Right lung (tissue), 5 donors: Measurements from ENCODE around the gene SKIC2. TPM values are rescaled to one million over a fixed set of nuclear protein-coding genes. Genes with fewer than 3 reads are reported as not detected.
"Not testable (repeated sequence)": the region's sequence is repeated elsewhere in the genome, so short reads cannot be mapped to it uniquely, and the experiment has no call there.

Experiments
- DNase-seq, 2 donors: peaks; one replicate each; pipeline ENCODE4 v3.0.0-alpha.2; 2013
- polyA plus RNA-seq, 5 donors: library from polyadenylated mRNA; unstranded; fragments of 120-200 nt; gene quantifications; one replicate each; pipeline versions ENCODE4 v1.2.1 to v1.2.3, GENCODE V29; 2013; ENCODE audit warnings: inconsistent platforms in 1 of 5, low replicate concordance in 1 of 5; ENCODE audit not compliant: insufficient read length in 5 of 5, insufficient read depth in 1 of 5

Gene SKIC2
- polyA plus RNA-seq, 5 donors = 32.1 to 43.2 (median 41.7) TPM

- not testable (repeated sequence) for DNase-seq
Measured at GRCh38 chr6:32003301-32003700, 44.3 kb downstream of the SKIC2 start.

GRCh38 chr6:32004393-32004792 lies 45.4 kb downstream of the SKIC2 start:
- not testable (repeated sequence) for DNase-seq

- not testable (repeated sequence) for DNase-seq
Measured at GRCh38 chr6:32004864-32005537, 46.0 kb downstream of the SKIC2 start.

- DNase-seq = not testable (repeated sequence)
Measured at GRCh38 chr6:32005538-32005880, 46.5 kb downstream of the SKIC2 start.

GRCh38 chr6:32005991-32006529 lies 47.1 kb downstream of the SKIC2 start:
- not testable (repeated sequence) for DNase-seq

GRCh38 chr6:32007086-32007485 lies 48.1 kb downstream of the SKIC2 start:
- DNase-seq = not testable (repeated sequence)

- DNase-seq = not testable (repeated sequence)
Measured at GRCh38 chr6:32008037-32008436, 49.1 kb downstream of the SKIC2 start.

GRCh38 chr6:32008616-32009015 lies 49.6 kb downstream of the SKIC2 start:
- DNase-seq = not testable (repeated sequence)

GRCh38 chr6:32009537-32009936 lies 50.6 kb downstream of the SKIC2 start:
- not testable (repeated sequence) for DNase-seq

- DNase-seq = not testable (repeated sequence)
Measured at GRCh38 chr6:32010856-32011530, 52.0 kb downstream of the SKIC2 start.

- not testable (repeated sequence) for DNase-seq
Measured at GRCh38 chr6:32012941-32013617, 54.1 kb downstream of the SKIC2 start.

- DNase-seq = not testable (repeated sequence)
Measured at GRCh38 chr6:32013738-32014137, 54.8 kb downstream of the SKIC2 start.

- not testable (repeated sequence) for DNase-seq
Measured at GRCh38 chr6:32014547-32014946, 55.6 kb downstream of the SKIC2 start, which contains the start of gene C4B. Gene C4B (plus strand): TSS chr6:32014795. CDS start chr6:32014846, 51 bp downstream.

Other genes with a start within 250 kb of the SKIC2 start
- gene LY6G6D, start 243.8 kb upstream of the SKIC2 start, polyA plus RNA-seq = under 1 TPM in 3 of 5 donors, not detected in 2; 0.48 to 0.88 (median 0.80) TPM
- gene LY6G6C, start 237.4 kb upstream of the SKIC2 start, polyA plus RNA-seq = under 1 TPM; 0.39 to 0.93 (median 0.65) TPM
- gene MPIG6B, start 235.8 kb upstream of the SKIC2 start, polyA plus RNA-seq = 1 to 10 TPM; 2.4 to 3.8 (median 3.0) TPM
- 100 to 1,000 TPM; 137 to 213 (median 159) TPM for gene DDAH2, start 229.9 kb upstream of the SKIC2 start, polyA plus RNA-seq
- gene CLIC1, start 222.6 kb upstream of the SKIC2 start, polyA plus RNA-seq = 100 to 1,000 TPM; 265 to 287 (median 272) TPM
- 10 to 100 TPM; 27.3 to 45.6 (median 29.6) TPM for gene MSH5, start 219.2 kb upstream of the SKIC2 start, polyA plus RNA-seq
- gene SAPCD1, start 196.5 kb upstream of the SKIC2 start, polyA plus RNA-seq = 10 to 100 TPM in 1 of 5 donors, 1 to 10 TPM in 4; 6.6 to 12.2 (median 8.2) TPM
- 1 to 10 TPM; 1.6 to 3.7 (median 2.0) TPM for gene VWA7, start 181.8 kb upstream of the SKIC2 start, polyA plus RNA-seq
- 10 to 100 TPM; 32.5 to 52.1 (median 38.9) TPM for gene VARS1, start 163.4 kb upstream of the SKIC2 start, polyA plus RNA-seq
- 10 to 100 TPM; 78.9 to 89.9 (median 81.8) TPM for gene LSM2, start 152.2 kb upstream of the SKIC2 start, polyA plus RNA-seq
- gene HSPA1L, start 143.9 kb upstream of the SKIC2 start, polyA plus RNA-seq = 1 to 10 TPM; 2.9 to 4.6 (median 3.5) TPM
- gene HSPA1A, start 143.6 kb upstream of the SKIC2 start, polyA plus RNA-seq = 100 to 1,000 TPM in 2 of 5 donors, 10 to 100 TPM in 3; 56.8 to 137 (median 68.3) TPM
- gene HSPA1B, start 131.4 kb upstream of the SKIC2 start, polyA plus RNA-seq = 100 to 1,000 TPM in 2 of 5 donors, 10 to 100 TPM in 3; 63.8 to 137 (median 79.9) TPM
- gene NEU1, start 96.4 kb upstream of the SKIC2 start, polyA plus RNA-seq = 10 to 100 TPM; 22.3 to 31.1 (median 29.1) TPM
- 10 to 100 TPM; 10.2 to 24.4 (median 19.1) TPM for gene SLC44A4, start 80.2 kb upstream of the SKIC2 start, polyA plus RNA-seq
- 10 to 100 TPM; 59.7 to 83.8 (median 74.1) TPM for gene EHMT2, start 61.5 kb upstream of the SKIC2 start, polyA plus RNA-seq
- gene ZBTB12, start 57.1 kb upstream of the SKIC2 start, polyA plus RNA-seq = 10 to 100 TPM; 17.0 to 24.5 (median 21.3) TPM
- 1 to 10 TPM; 3.6 to 7.4 (median 6.0) TPM for gene C2, start 31.5 kb upstream of the SKIC2 start, polyA plus RNA-seq
- 1 to 10 TPM; 2.1 to 8.6 (median 4.3) TPM for gene CFB, start 13.1 kb upstream of the SKIC2 start, polyA plus RNA-seq
- gene NELFE, start 204 bp upstream of the SKIC2 start, polyA plus RNA-seq = 10 to 100 TPM; 76.5 to 93.4 (median 81.9) TPM
- gene DXO, start 13.0 kb downstream of the SKIC2 start, polyA plus RNA-seq = 10 to 100 TPM; 22.7 to 31.8 (median 27.5) TPM
- gene C4A, start 22.9 kb downstream of the SKIC2 start, polyA plus RNA-seq = 10 to 100 TPM in 1 of 5 donors, 1 to 10 TPM in 4; 4.6 to 17.8 (median 7.6) TPM
- gene C4B, start 55.6 kb downstream of the SKIC2 start, polyA plus RNA-seq = 10 to 100 TPM in 2 of 5 donors, 1 to 10 TPM in 3; 6.0 to 20.5 (median 8.7) TPM
- gene CYP21A2, start 79.2 kb downstream of the SKIC2 start, polyA plus RNA-seq = 1 to 10 TPM in 1 of 5 donors, under 1 TPM in 4; 0.26 to 1.2 (median 0.87) TPM
- 10 to 100 TPM in 4 of 5 donors, 1 to 10 TPM in 1; 9.0 to 24.8 (median 11.6) TPM for gene TNXB, start 150.2 kb downstream of the SKIC2 start, polyA plus RNA-seq
- 10 to 100 TPM; 88.5 to 98.9 (median 91.0) TPM for gene ATF6B, start 169.1 kb downstream of the SKIC2 start, polyA plus RNA-seq
- gene FKBPL, start 171.1 kb downstream of the SKIC2 start, polyA plus RNA-seq = 1 to 10 TPM; 6.1 to 8.5 (median 6.2) TPM
- 1 to 10 TPM in 3 of 5 donors, under 1 TPM in 2; 0.79 to 2.2 (median 1.1) TPM for gene PRRT1, start 192.8 kb downstream of the SKIC2 start, polyA plus RNA-seq
- gene PPT2, start 195.0 kb downstream of the SKIC2 start, polyA plus RNA-seq = 10 to 100 TPM; 24.9 to 37.8 (median 26.7) TPM
- 10 to 100 TPM; 23.6 to 33.7 (median 26.2) TPM for gene EGFL8, start 205.4 kb downstream of the SKIC2 start, polyA plus RNA-seq
- gene AGPAT1, start 216.9 kb downstream of the SKIC2 start, polyA plus RNA-seq = 10 to 100 TPM; 65.1 to 83.4 (median 71.7) TPM
- gene RNF5, start 219.2 kb downstream of the SKIC2 start, polyA plus RNA-seq = 10 to 100 TPM; 69.6 to 81.7 (median 75.8) TPM
- 100 to 1,000 TPM in 1 of 5 donors, 10 to 100 TPM in 4; 67.3 to 112 (median 80.4) TPM for gene AGER, start 225.1 kb downstream of the SKIC2 start, polyA plus RNA-seq
- 100 to 1,000 TPM; 158 to 182 (median 162) TPM for gene PBX2, start 231.0 kb downstream of the SKIC2 start, polyA plus RNA-seq
- gene GPSM3, start 233.5 kb downstream of the SKIC2 start, polyA plus RNA-seq = 10 to 100 TPM; 16.1 to 20.8 (median 18.1) TPM